ENCODE results near the gene PTPRN2.

DNA sequence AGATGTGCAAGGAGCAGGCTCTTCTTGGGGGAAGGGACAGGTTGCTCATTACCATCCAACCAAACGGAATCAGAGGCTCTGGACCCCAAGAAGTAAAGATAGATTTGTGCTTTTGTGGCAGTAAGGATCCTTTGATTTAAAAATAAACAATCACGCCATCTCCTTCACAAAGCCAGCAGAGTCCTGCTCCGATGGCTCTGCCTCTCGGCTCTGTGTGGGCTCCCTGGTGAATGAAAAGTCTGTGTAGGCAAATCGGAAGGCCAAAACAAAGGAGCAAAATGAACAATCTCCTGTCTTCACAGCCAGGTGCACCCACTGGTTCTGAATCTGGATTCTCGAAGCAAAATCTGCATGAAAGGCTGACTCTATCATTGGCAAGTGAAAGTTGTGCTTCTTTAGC, 3.8 kb downstream of the PTPRN2 start:
- TF ChIP-seq, protein P1, sequence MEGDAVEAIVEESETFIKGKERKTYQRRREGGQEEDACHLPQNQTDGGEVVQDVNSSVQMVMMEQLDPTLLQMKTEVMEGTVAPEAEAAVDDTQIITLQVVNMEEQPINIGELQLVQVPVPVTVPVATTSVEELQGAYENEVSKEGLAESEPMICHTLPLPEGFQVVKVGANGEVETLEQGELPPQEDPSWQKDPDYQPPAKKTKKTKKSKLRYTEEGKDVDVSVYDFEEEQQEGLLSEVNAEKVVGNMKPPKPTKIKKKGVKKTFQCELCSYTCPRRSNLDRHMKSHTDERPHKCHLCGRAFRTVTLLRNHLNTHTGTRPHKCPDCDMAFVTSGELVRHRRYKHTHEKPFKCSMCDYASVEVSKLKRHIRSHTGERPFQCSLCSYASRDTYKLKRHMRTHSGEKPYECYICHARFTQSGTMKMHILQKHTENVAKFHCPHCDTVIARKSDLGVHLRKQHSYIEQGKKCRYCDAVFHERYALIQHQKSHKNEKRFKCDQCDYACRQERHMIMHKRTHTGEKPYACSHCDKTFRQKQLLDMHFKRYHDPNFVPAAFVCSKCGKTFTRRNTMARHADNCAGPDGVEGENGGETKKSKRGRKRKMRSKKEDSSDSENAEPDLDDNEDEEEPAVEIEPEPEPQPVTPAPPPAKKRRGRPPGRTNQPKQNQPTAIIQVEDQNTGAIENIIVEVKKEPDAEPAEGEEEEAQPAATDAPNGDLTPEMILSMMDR (IDR thresholded peaks at IDR 0.05) = no peak
- no peak for TF ChIP-seq POLR2A (IDR thresholded peaks at IDR 0.05)
- no peak for TF ChIP-seq EP300 (IDR thresholded peaks at IDR 0.05)
